Nephron progenitor cell (in vitro differentiated cells): Measurements from ENCODE around the gene SEC16B.

Experiments
- DNase-seq: peaks from one replicate; pipeline ENCODE4 v3.0.0; 2021
- H3K27ac Mint-ChIP-seq: 2 replicates; pipeline ENCODE4 v1.8.0; 2021; ENCODE audit warnings: mild to moderate bottlenecking, moderate library complexity, mixed read lengths
- H3K27me3 Mint-ChIP-seq: 2 replicates; pipeline ENCODE4 v1.8.0; 2021; ENCODE audit warnings: mild to moderate bottlenecking, low read depth, mixed read lengths; ENCODE audit not compliant: poor library complexity
- H3K36me3 Mint-ChIP-seq: 2 replicates; pipeline ENCODE4 v1.8.0; 2021; ENCODE audit warnings: low read depth, mixed read lengths
- H3K4me1 Mint-ChIP-seq: 2 replicates; pipeline ENCODE4 v1.8.0; 2021; ENCODE audit warnings: mixed read lengths
- H3K4me3 Mint-ChIP-seq: 2 replicates; pipeline ENCODE4 v1.8.0; 2021; ENCODE audit warnings: mild to moderate bottlenecking, moderate library complexity, mixed read lengths
- H3K9me3 Mint-ChIP-seq: 2 replicates; pipeline ENCODE4 v1.8.0; 2021; ENCODE audit warnings: mild to moderate bottlenecking, moderate library complexity, mixed read lengths
- CTCF ChIP-seq: fragments of 200-600 bp; sonication (generic); IDR thresholded peaks from 2 replicates; pipeline ENCODE4 v1.5.0; 2021; ENCODE audit warnings: antibody characterized with exemption

The SEC16B gene

GRCh38 chr1:177969825-177970371, at the start of gene SEC16B:
TSS of gene SEC16B (minus strand) at chr1:177970058. CDS start at chr1:177967981, 2,077 bp downstream.
- TF ChIP-seq CTCF = no peak
- H3K36me3 Mint-ChIP-seq = no peaks in the 10 kb centered on the region

GRCh38 chr1:178019622-178020021, 49.8 kb upstream of the SEC16B start:
- H3K9me3 Mint-ChIP-seq = peaks cover 18% of the 10 kb centered on the region
- no peaks in the 10 kb centered on the region for H3K4me1 Mint-ChIP-seq
- no peak overlapping the region for H3K4me3 Mint-ChIP-seq
- TF ChIP-seq CTCF = no peak
- no peaks in the 10 kb centered on the region for H3K27me3 Mint-ChIP-seq
- H3K36me3 Mint-ChIP-seq = peaks cover 21% of the 10 kb centered on the region
- H3K27ac Mint-ChIP-seq = no peak overlapping the region
- DNase-seq = no peak

More at GRCh38 chr1:177969825-177970371, at the start of gene SEC16B:
- DNase-seq = no peak
- H3K27ac Mint-ChIP-seq = no peak within 1 kb of the TSS
- peaks cover 11% of the 10 kb centered on the region for H3K27me3 Mint-ChIP-seq
- H3K4me1 Mint-ChIP-seq = no peaks in the 10 kb centered on the region
- peaks cover 5% of the 10 kb centered on the region for H3K9me3 Mint-ChIP-seq
- no peak within 1 kb of the TSS for H3K4me3 Mint-ChIP-seq

GRCh38 chr1:178019208-178019607, 49.4 kb upstream of the SEC16B start:
- H3K9me3 Mint-ChIP-seq = peaks cover 18% of the 10 kb centered on the region
- no peak for DNase-seq
- H3K36me3 Mint-ChIP-seq = peaks cover 17% of the 10 kb centered on the region
- no peaks in the 10 kb centered on the region for H3K4me1 Mint-ChIP-seq
- no peaks in the 10 kb centered on the region for H3K27me3 Mint-ChIP-seq
- H3K27ac Mint-ChIP-seq = no peak overlapping the region
- no peak for TF ChIP-seq CTCF
- no peak overlapping the region for H3K4me3 Mint-ChIP-seq

GRCh38 chr1:178017517-178017916, 47.7 kb upstream of the SEC16B start:
- Mint-ChIP-seq H3K9me3 (peaks cover 18% of the 10 kb centered on the region), H3K27me3 (no peaks in the 10 kb centered on the region), H3K4me3 (no peak overlapping the region), H3K27ac (no peak overlapping the region), H3K4me1 (no peaks in the 10 kb centered on the region), H3K36me3 (peaks cover 17% of the 10 kb centered on the region)
- no peak for DNase-seq
- TF ChIP-seq CTCF = no peak

- no peak for DNase-seq
- peaks cover 7% of the 10 kb centered on the region for H3K9me3 Mint-ChIP-seq
- no peak overlapping the region for H3K27ac Mint-ChIP-seq
- no peak for TF ChIP-seq CTCF
- H3K4me1 Mint-ChIP-seq = no peaks in the 10 kb centered on the region
- peaks cover 6% of the 10 kb centered on the region for H3K36me3 Mint-ChIP-seq
- no peak overlapping the region for H3K4me3 Mint-ChIP-seq
- no peaks in the 10 kb centered on the region for H3K27me3 Mint-ChIP-seq
These were observed 42.1 kb upstream of the SEC16B start for GRCh38 chr1:178011864-178012503.

- Mint-ChIP-seq H3K9me3 (peaks cover 2% of the 10 kb centered on the region), H3K27ac (no peak overlapping the region)
These were observed 41.6 kb upstream of the SEC16B start for GRCh38 chr1:178011465-178011828.

More at GRCh38 chr1:178011465-178011828, 41.6 kb upstream of the SEC16B start:
- Mint-ChIP-seq H3K4me3 (no peak overlapping the region), H3K4me1 (no peaks in the 10 kb centered on the region), H3K36me3 (peaks cover under 1% of the 10 kb centered on the region), H3K27me3 (no peaks in the 10 kb centered on the region)
- TF ChIP-seq CTCF = no peak
- DNase-seq = no peak
